ENCODE measurements around the gene RRP1B.

DNA sequence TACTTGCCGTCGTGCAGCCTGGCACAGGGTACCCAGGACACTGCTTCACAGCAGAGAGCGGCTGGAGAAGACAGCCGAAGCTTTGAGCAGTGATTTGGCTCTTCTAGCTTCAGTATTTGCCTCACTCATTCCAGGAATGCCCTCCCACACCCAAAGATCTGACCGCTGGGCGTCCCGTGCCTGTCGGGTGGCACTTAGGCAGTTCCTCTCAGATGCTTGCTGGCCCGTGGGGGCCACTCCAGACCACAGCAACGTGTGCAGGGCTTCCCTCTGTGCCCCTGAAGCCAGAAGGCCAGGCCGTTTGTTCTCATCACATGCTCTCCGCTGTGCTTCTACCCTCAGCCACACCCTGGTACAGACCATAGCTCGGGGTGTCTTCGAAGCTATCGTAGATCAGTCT, 17.0 kb downstream of the RRP1B start:
- TF ChIP-seq POLR2A (IDR thresholded peaks at IDR 0.05; ENCODE audit: low read length) (no peak), GATA1 (IDR thresholded peaks at IDR 0.05; ENCODE audit: low read depth, low read length) (no peak)
